Measurements from ENCODE around the gene IL23R. TPM values are rescaled to one million over a fixed set of nuclear protein-coding genes. Genes with fewer than 3 reads are reported as not detected.

IL23R gene
- total RNA-seq, 1 experiment from 2014 or later: not detected

- H3K4me3 Mint-ChIP-seq: no peak overlapping the region
- no peak overlapping the region for H4K8ac ChIP-seq (replicated peaks; ENCODE audit: insufficient read length, low read depth, low read length)
- no peak overlapping the region for H3K9ac ChIP-seq (ENCODE audit: extremely low read depth, insufficient read length, low read length)
- no peak for TF ChIP-seq CTCF (conservative IDR thresholded peaks at IDR 0.05)
- H3K14ac ChIP-seq (ENCODE audit: insufficient read depth, low read length): no peak overlapping the region
- H3K23me2 ChIP-seq (ENCODE audit: insufficient read length, low read depth, low read length, poor library complexity, severe bottlenecking): no peaks in the 10 kb centered on the region
- H2BK120ac ChIP-seq (ENCODE audit: low read depth, low read length, poor library complexity, severe bottlenecking): no peak overlapping the region
- H3K18ac ChIP-seq (ENCODE audit: insufficient read length, low read depth, low read length): no peak overlapping the region
- no peak overlapping the region for H2BK5ac ChIP-seq (ENCODE audit: insufficient read length, low read length)
- no peak overlapping the region for H3K27ac Mint-ChIP-seq
- no CpG with 5 or more reads among the region's 2 CpGs for WGBS (ENCODE audit: extremely low coverage, insufficient read length, low lambda C conversion rate)
- no peak overlapping the region for H2BK15ac ChIP-seq (ENCODE audit: low read depth, low read length)
- H4K20me1 ChIP-seq (ENCODE audit: control insufficient read depth, insufficient read depth, insufficient read length): no peaks in the 10 kb centered on the region
- no peak overlapping the region for H3T11ph ChIP-seq (ENCODE audit: low read length)
- H3K4me2 ChIP-seq (ENCODE audit: insufficient read depth, insufficient read length, low read length): no peak overlapping the region
- H2BK12ac ChIP-seq (ENCODE audit: insufficient read length, low read depth, low read length): no peak overlapping the region
- no peak overlapping the region for H3K27ac ChIP-seq (ENCODE audit: insufficient read length, low read depth, low read length)
- H4K5ac ChIP-seq (ENCODE audit: insufficient read length, low read depth, low read length): no peak overlapping the region
- no peak overlapping the region for H2BK20ac ChIP-seq (ENCODE audit: low read depth, low read length, poor library complexity, severe bottlenecking)
- no peak overlapping the region for H2AFZ ChIP-seq (ENCODE audit: low read length)
- no peaks in the 10 kb centered on the region for H3K36me3 Mint-ChIP-seq (ENCODE audit: insufficient read depth in 1 of 3, low read depth in 3 of 3)
- no peaks in the 10 kb centered on the region for H3K4me1 ChIP-seq (ENCODE audit: insufficient read depth, low read length)
- H3K4me1 Mint-ChIP-seq: no peaks in the 10 kb centered on the region
- no peaks in the 10 kb centered on the region for H3K79me2 ChIP-seq (ENCODE audit: insufficient read depth, low read length)
- no peak overlapping the region for H3K4ac ChIP-seq (ENCODE audit: low read depth, low read length)
- H3K27me3 ChIP-seq (ENCODE audit: insufficient read depth, low read length): no peaks in the 10 kb centered on the region
- no peak for DNase-seq
- H3K79me1 ChIP-seq (ENCODE audit: insufficient read depth, low read depth, low read length, poor library complexity, severe bottlenecking): no peaks in the 10 kb centered on the region
- no peaks in the 10 kb centered on the region for H3K9me3 Mint-ChIP-seq
- H2AK5ac ChIP-seq (ENCODE audit: insufficient read length, low read length): no peak overlapping the region
- H4K91ac ChIP-seq (ENCODE audit: insufficient read length, low read depth, low read length): no peak overlapping the region
- no peak overlapping the region for H3K56ac ChIP-seq (ENCODE audit: insufficient read length, low read depth, low read length)
- H3K9me3 ChIP-seq (ENCODE audit: control insufficient read depth, low read depth, low read length): no peaks in the 10 kb centered on the region
- H3K23ac ChIP-seq (ENCODE audit: insufficient read length, low read depth, low read length): no peak overlapping the region
- no peaks in the 10 kb centered on the region; the same call in none of the 2 replicates for H3K27me3 Mint-ChIP-seq (ENCODE audit: low read depth)
Measured at GRCh38 chr1:67171574-67171955, 5.3 kb downstream of the IL23R start.

Data from H9 (cell line).